Tibial nerve (tissue), 4 donors: ENCODE measurements around the gene EPHA7. TPM values are rescaled to one million over a fixed set of nuclear protein-coding genes. Genes with fewer than 3 reads are reported as not detected.

Source experiments
- DNase-seq, 2 donors: peaks; one replicate each; pipeline ENCODE4 v3.0.0-alpha.2; 2019; ENCODE audit warnings: low spot score in 2 of 2
- H3K27ac ChIP-seq, 4 donors: fragments of 200-600 bp; sonication (generic) in 3 of 4; one replicate each; pipeline ENCODE4 v1.5.1; 2017 to 2019; ENCODE audit warnings: mild to moderate bottlenecking in 1 of 4
- H3K27me3 ChIP-seq, 2 donors: fragments of 200-600 bp; sonication (generic) in 1 of 2; one replicate each; pipeline versions ENCODE4 v1.5.1 to v1.6.0; 2017 to 2019
- H3K36me3 ChIP-seq, 3 donors: fragments of 200-600 bp; sonication (generic); one replicate each; pipeline ENCODE4 v1.5.1; 2018 to 2019
- H3K4me1 ChIP-seq, 4 donors: fragments of 200-600 bp; sonication (generic) in 3 of 4; one replicate each; pipeline ENCODE4 v1.5.1; 2017 to 2019
- H3K4me3 ChIP-seq, 4 donors: fragments of 200-600 bp; sonication (generic) in 3 of 4; one replicate each; pipeline ENCODE4 v1.5.1; 2017 to 2019; ENCODE audit warnings: mild to moderate bottlenecking in 1 of 4, moderate library complexity in 1 of 4
- H3K9me3 ChIP-seq, 4 donors: fragments of 200-600 bp; sonication (generic) in 3 of 4; one replicate each; pipeline ENCODE4 v1.5.1; 2017 to 2019
- CTCF ChIP-seq, 5 experiments: fragments of 200-600 bp in 3 of 5; fragments of 450-650 bp in 2 of 5; sonication (generic) in 3 of 5; IDR thresholded peaks; one replicate each; pipeline ENCODE4 v1.5.1; 2016 to 2019; ENCODE audit warnings: antibody characterized with exemption in 5 of 5, mild to moderate bottlenecking in 3 of 5, moderate library complexity in 2 of 5
- EP300 ChIP-seq, 2 donors: sonication (generic); formaldehyde crosslinking; IDR thresholded peaks; one replicate each; pipeline ENCODE4 v1.6.1; 2017; ENCODE audit warnings: antibody characterized with exemption in 2 of 2, mild to moderate bottlenecking in 1 of 2
- POLR2A ChIP-seq, 2 donors: fragments of 450-650 bp; IDR thresholded peaks; one replicate each; pipeline ENCODE4 v1.6.1; 2017; ENCODE audit warnings: antibody characterized with exemption in 2 of 2, mild to moderate bottlenecking in 2 of 2, moderate library complexity in 2 of 2
- WGBS, 2 donors: methylation state at CpG; one replicate each; pipeline ENCODE4 v1.1.5; 2018; 5-methylcytosine and 5-hydroxymethylcytosine counted together
- total RNA-seq, 4 donors: library from RNA; depleted of rRNA; stranded (reverse); fragments of >200 nt; gene quantifications; one replicate each; pipeline ENCODE4 v1.1.0, GENCODE V29; 2016

The EPHA7 gene
- total RNA-seq, 4 donors from 2014 or later, result 0.60 to 2.0 (median 1.7) TPM

DNA sequence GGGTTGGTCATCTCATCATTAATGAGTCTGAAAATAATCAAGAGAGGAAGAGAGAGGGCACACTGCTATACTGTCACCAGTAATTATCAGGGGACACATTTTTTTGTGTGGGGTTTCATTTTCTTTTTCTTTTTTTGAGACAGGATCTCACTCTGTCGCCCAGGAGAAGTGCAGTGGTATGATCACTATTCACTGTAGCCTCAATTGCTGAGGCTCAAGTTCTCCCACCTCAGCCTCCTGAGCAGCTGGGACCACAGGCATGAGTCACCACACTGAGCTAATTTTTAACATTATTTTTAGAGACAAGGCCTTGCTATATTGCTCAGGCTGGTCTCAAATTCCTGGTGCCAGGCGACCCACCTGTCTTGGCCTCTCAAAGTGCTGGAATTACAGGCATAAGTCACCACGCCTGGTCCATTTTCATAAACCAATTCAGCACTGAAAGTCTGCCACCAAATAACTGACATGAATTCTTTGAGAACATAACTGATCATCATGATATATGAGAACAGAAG, 43.3 kb downstream of the EPHA7 start:
- no peak overlapping the region for H3K27ac ChIP-seq
- H3K36me3 ChIP-seq, result no peaks in the 10 kb centered on the region
- H3K9me3 ChIP-seq, result no peaks in the 10 kb centered on the region
- DNase-seq, result no peak
- H3K4me3 ChIP-seq, result no peak overlapping the region
- H3K4me1 ChIP-seq, result no peaks in the 10 kb centered on the region
- 86 to 92% methylated on average over 3 of the region's 3 CpGs for WGBS, 2 donors
- no peaks in the 10 kb centered on the region for H3K27me3 ChIP-seq
- TF ChIP-seq CTCF (IDR thresholded peaks at IDR 0.05) (no peak), POLR2A (IDR thresholded peaks at IDR 0.05) (no peak), EP300 (IDR thresholded peaks at IDR 0.05) (no peak)

- H3K36me3 ChIP-seq, result no peaks in the 10 kb centered on the region
- no peaks in the 10 kb centered on the region for H3K27me3 ChIP-seq
- no peak overlapping the region for H3K4me3 ChIP-seq
- TF ChIP-seq POLR2A (IDR thresholded peaks at IDR 0.05) (no peak), CTCF (IDR thresholded peaks at IDR 0.05) (no peak), EP300 (IDR thresholded peaks at IDR 0.05) (no peak)
- no peak for DNase-seq
- no peak overlapping the region for H3K27ac ChIP-seq
- H3K4me1 ChIP-seq, result no peaks in the 10 kb centered on the region
- WGBS, 2 donors, result 93 to 94% methylated on average over 2 of the region's 2 CpGs
- H3K9me3 ChIP-seq, result no peaks in the 10 kb centered on the region
These were observed 45.9 kb downstream of the EPHA7 start for GRCh38 chr6:93373445-93373844.

GRCh38 chr6:93371756-93372155, 47.6 kb downstream of the EPHA7 start:
- Histone ChIP-seq H3K36me3 (no peaks in the 10 kb centered on the region), H3K4me1 (no peaks in the 10 kb centered on the region), H3K4me3 (no peak overlapping the region), H3K9me3 (no peaks in the 10 kb centered on the region), H3K27ac (no peak overlapping the region), H3K27me3 (no peaks in the 10 kb centered on the region)
- no peak for DNase-seq
- no peak for TF ChIP-seq CTCF (IDR thresholded peaks at IDR 0.05)
- TF ChIP-seq POLR2A (IDR thresholded peaks at IDR 0.05), result no peak
- no peak for TF ChIP-seq EP300 (IDR thresholded peaks at IDR 0.05)

- no peaks in the 10 kb centered on the region for H3K36me3 ChIP-seq
- H3K9me3 ChIP-seq, result no peaks in the 10 kb centered on the region
- no peaks in the 10 kb centered on the region for H3K4me1 ChIP-seq
- no peak overlapping the region for H3K27ac ChIP-seq
- no peak overlapping the region for H3K4me3 ChIP-seq
- DNase-seq, result no peak
- no peak for TF ChIP-seq CTCF (IDR thresholded peaks at IDR 0.05)
- no peak for TF ChIP-seq EP300 (IDR thresholded peaks at IDR 0.05)
- no peak for TF ChIP-seq POLR2A (IDR thresholded peaks at IDR 0.05)
- 77 to 92% methylated on average over 3 of the region's 3 CpGs for WGBS, 2 donors
- no peaks in the 10 kb centered on the region for H3K27me3 ChIP-seq
These were observed 49.7 kb downstream of the EPHA7 start for GRCh38 chr6:93369586-93370134.

DNA sequence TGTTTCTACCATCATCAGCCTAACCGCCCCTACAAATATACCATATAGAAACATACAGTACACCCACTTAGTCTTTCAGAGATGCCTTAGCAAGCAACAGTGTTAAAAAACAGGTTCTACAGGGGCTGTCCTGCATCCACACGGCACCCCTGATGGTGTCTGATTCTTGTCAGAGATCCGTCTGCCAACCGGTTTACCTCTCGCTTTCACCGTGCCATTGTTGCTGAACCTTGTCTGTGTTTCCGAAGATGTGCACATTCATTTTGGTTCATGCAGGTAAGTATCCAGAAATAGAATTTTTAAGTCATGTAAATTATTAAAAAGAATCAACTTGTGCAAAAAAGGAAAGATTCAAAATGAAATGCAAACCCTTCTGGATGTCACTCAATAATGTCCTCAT, 52.9 kb downstream of the EPHA7 start:
- no peaks in the 10 kb centered on the region for H3K27me3 ChIP-seq
- WGBS, 2 donors, result 94 to 98% methylated on average over 7 of the region's 7 CpGs
- no peak overlapping the region for H3K4me3 ChIP-seq
- H3K27ac ChIP-seq, result no peak overlapping the region
- no peak for DNase-seq
- TF ChIP-seq EP300 (IDR thresholded peaks at IDR 0.05), result no peak
- no peak for TF ChIP-seq CTCF (IDR thresholded peaks at IDR 0.05)
- H3K9me3 ChIP-seq, result no peaks in the 10 kb centered on the region
- no peaks in the 10 kb centered on the region for H3K36me3 ChIP-seq
- no peaks in the 10 kb centered on the region for H3K4me1 ChIP-seq
